ENCODE data around the gene DCP1B. TPM values are rescaled to one million over a fixed set of nuclear protein-coding genes. Genes with fewer than 3 reads are reported as not detected.

Gene DCP1B
- 17.0 TPM for polyA plus RNA-seq (2013, experiment 1 of 2)
- 16.5 TPM for polyA plus RNA-seq (2013, experiment 2 of 2)

DNA sequence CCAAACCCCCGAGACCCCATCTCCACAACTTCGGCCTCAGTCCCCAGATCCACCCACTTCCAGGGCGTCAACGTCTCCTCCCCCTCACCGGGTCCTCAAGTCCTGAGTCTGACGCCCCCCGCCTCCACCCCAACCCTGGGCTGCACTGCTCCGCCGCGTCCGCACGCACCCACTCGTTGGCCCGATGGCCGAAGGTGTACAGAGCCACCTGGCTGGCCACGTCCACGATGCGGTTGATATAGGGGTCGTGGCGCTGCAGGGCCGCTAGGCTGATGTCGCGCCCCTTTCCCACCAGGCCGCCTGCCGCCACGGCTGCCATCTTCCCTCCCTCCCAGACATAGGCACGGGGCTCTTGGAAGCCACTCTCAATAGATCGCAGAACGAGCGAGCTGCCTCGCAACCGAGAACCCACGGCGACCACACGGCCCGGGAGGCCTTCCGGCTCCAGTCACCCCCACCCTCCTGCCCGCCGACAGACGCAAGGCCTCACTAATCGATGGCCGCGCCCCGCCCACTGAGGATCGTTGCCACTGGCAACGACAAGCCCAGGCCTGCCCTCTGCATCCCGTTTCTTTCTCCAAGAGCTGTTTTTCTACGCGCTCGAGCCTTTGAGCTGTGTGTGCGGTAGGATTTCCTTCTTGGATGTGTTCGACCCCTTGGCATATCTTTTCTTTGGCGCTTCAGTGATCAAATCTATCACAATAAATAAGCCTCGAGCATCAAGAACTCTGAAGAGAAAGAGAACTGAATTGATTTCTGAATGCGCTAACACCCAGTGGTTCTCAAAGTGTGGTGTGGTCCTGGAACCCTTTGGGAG, at the start of gene DCP1B:
Gene DCP1B, minus strand, starts transcription at position 345 of the 817 bp plus-strand sequence. Its CDS starts 26 bp downstream, at position 319.
- H2BK120ac ChIP-seq (ENCODE audit: low read depth, low read length): no peak within 1 kb of the TSS
- DNase-seq: peak; percentile 99
- peak within 1 kb of the TSS; percentile 84 for H3K4me2 ChIP-seq (ENCODE audit: low read length)
- H3K18ac ChIP-seq (ENCODE audit: low read length): peak within 1 kb of the TSS; percentile 41
- H3K23ac ChIP-seq (ENCODE audit: low read length): peak within 1 kb of the TSS; percentile 69
- H3K9ac ChIP-seq (ENCODE audit: low read length): peak within 1 kb of the TSS; percentile 88
- H3K79me2 ChIP-seq (ENCODE audit: control insufficient read depth, insufficient read depth, low read length): peaks cover 1% of the 10 kb centered on the region
- H2BK15ac ChIP-seq (replicated peaks; ENCODE audit: low read depth): no peak within 1 kb of the TSS
- peak within 1 kb of the TSS; percentile 91 for H3K4me3 ChIP-seq (ENCODE audit: low read length)
- no CpG with 5 or more reads among the region's 55 CpGs for WGBS (ENCODE audit: extremely low coverage, insufficient coverage, low lambda C conversion rate)
- H3K79me1 ChIP-seq (ENCODE audit: low read length): peaks cover 1% of the 10 kb centered on the region
- peak within 1 kb of the TSS; percentile 83 for H2BK5ac ChIP-seq (ENCODE audit: low read length)
- no peak within 1 kb of the TSS for H2AK5ac ChIP-seq (ENCODE audit: low read length)
- peak within 1 kb of the TSS; percentile 99 for H3K56ac ChIP-seq (ENCODE audit: low read length)
- no peaks in the 10 kb centered on the region for H3K36me3 ChIP-seq (ENCODE audit: control insufficient read depth, insufficient read depth, low read length)
- peak within 1 kb of the TSS; percentile 5 for H4K5ac ChIP-seq (ENCODE audit: low read length)
- peak within 1 kb of the TSS; percentile 96 for H3K27ac ChIP-seq (ENCODE audit: low read depth, low read length)
- H3K4ac ChIP-seq (ENCODE audit: low read depth, low read length): peak within 1 kb of the TSS; percentile 64
- H4K8ac ChIP-seq (ENCODE audit: low read depth, low read length): peak within 1 kb of the TSS; percentile 76
- H3K27me3 ChIP-seq (ENCODE audit: insufficient read depth, low read length, poor library complexity): no peaks in the 10 kb centered on the region
- H3K4me1 ChIP-seq (ENCODE audit: control insufficient read depth, low read depth, low read length): peaks cover 2% of the 10 kb centered on the region

DNA sequence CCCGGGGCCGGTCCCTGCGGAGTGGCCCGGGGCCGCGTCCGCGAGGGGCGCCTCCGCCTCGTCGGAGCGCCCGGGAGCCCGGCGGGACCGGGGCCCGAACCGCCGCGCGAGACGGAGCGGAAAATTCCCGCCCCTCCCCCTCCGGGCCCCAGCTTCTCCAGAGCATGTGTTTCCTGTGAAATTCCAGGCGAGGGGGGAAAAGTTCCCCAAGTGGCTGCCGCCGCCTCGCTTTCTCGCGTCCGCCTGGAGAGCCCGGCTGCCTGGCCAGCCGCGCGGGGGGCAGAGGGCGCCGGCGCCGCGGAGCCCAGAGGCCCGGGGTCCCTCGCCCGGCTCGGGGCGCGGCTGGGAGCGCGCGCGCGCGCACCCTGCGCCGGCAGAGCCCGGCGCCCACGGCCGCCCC, 49.4 kb upstream of the DCP1B start:
- H3K56ac ChIP-seq (ENCODE audit: low read length): peak overlapping the region; percentile 78
- WGBS (ENCODE audit: extremely low coverage, insufficient coverage, low lambda C conversion rate): no CpG with 5 or more reads among the region's 60 CpGs
- H3K23ac ChIP-seq (ENCODE audit: low read length): no peak overlapping the region
- no peak overlapping the region for H2BK5ac ChIP-seq (ENCODE audit: low read length)
- H4K5ac ChIP-seq (ENCODE audit: low read length): no peak overlapping the region
- H4K8ac ChIP-seq (ENCODE audit: low read depth, low read length): no peak overlapping the region
- H3K4me3 ChIP-seq (ENCODE audit: low read length): peak overlapping the region; percentile 25
- H3K9ac ChIP-seq (ENCODE audit: low read length): peak overlapping the region; percentile 17
- H2BK120ac ChIP-seq (ENCODE audit: low read depth, low read length): no peak overlapping the region
- H3K36me3 ChIP-seq (ENCODE audit: control insufficient read depth, insufficient read depth, low read length): no peaks in the 10 kb centered on the region
- H3K4me1 ChIP-seq (ENCODE audit: control insufficient read depth, low read depth, low read length): no peaks in the 10 kb centered on the region
- H2AK5ac ChIP-seq (ENCODE audit: low read length): no peak overlapping the region
- no peak overlapping the region for H2BK15ac ChIP-seq (replicated peaks; ENCODE audit: low read depth)
- H3K27ac ChIP-seq (ENCODE audit: low read depth, low read length): no peak overlapping the region
- peak overlapping the region; percentile 95 for H3K4me2 ChIP-seq (ENCODE audit: low read length)
- DNase-seq: no peak
- no peaks in the 10 kb centered on the region for H3K79me2 ChIP-seq (ENCODE audit: control insufficient read depth, insufficient read depth, low read length)
- no peak overlapping the region for H3K4ac ChIP-seq (ENCODE audit: low read depth, low read length)
- peaks cover 12% of the 10 kb centered on the region for H3K27me3 ChIP-seq (ENCODE audit: insufficient read depth, low read length, poor library complexity)
- H3K18ac ChIP-seq (ENCODE audit: low read length): peak overlapping the region; percentile 54
- H3K79me1 ChIP-seq (ENCODE audit: low read length): no peaks in the 10 kb centered on the region

DNA sequence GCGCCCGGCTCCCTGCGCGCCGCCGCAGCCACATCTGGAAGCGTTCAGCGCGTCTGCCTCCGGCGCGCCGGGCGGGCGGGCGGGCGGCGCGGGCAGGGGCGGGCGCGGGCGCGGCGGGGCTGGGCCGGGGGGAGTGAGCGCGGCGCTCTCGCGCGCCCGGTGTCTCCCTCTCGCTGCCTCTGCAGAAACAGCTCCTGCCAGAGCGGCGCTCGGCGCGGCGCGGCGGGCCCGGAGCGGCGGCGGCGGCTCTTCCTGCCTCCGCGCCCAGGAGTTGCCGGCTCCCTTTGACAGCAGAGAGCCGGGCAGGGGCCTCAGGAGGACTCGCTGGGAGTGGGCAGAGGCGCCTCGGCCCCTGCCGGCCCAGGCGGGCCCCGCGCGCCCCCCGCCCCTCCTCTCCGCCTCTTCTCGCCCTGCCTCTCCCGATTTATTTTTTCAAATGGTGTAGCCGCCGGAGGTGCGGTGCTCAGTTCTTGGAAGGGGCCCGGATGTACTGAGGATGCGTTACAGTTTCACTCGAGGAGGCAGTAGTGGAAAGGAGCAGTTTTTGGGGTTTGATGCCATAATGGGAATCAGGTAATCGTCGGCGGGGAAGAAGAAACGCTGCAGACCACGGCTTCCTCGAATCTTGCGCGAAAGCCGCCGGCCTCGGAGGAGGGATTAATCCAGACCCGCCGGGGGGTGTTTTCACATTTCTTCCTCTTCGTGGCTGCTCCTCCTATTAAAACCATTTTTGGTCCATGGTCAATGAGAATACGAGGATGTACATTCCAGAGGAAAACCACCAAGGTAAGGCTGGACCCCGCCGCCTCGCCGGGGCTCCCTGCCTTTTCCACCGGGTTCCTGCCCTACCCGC, 48.8 kb upstream of the DCP1B start, which contains the start of gene CACNA1C:
Gene CACNA1C, plus strand, starts transcription at position 162 of the 853 bp plus-strand sequence. Its CDS starts 576 bp downstream, at position 738.
- Histone ChIP-seq H3K27me3 (ENCODE audit: insufficient read depth, low read length, poor library complexity) (peaks cover 12% of the 10 kb centered on the region), H3K27ac (ENCODE audit: low read depth, low read length) (no peak within 1 kb of the TSS)
- DNase-seq: peak; percentile 75

DNA sequence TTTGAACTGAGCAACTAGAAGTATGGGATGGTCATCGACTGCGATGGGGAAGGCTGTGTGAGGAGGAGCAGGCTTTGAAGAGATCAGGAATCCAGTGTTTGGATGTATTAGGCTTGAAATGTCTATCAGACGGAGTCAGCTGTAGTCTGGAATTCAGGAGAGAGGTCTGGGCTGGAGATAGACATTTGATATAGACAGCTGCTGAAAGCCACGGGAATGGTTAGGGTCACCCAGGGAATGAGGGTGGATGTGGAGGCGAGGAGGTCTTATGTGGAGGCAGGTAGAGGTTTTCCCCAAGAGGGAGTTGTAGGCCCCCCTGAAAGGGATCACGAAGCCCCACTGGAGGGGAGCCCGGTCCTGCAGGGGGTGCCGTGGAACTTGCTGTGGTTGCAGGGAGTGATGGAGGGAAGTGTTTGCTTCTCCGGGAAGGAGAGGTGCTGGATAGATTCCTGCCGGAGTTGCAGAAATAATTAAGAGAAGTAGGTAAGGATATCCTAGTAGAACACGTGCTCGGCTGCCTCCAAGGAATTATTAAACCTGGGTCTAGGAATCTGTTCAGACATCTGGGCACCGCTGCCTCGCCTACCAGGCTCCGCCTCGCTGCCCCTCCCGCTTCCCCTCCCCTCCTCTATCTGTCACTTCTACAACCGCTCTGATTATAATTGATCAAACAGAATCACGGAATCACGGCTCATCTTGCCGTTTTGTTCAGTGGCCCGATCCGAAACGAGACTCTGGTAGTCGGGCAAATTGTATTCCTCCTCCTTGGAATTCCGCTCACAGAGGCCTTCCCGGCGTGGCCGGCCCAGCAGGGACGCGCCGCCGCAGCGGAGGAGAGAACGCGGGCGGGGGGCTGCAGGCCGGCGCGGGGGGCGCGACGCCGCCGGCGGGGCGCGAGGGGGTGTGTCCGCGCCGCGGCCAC, 47.7 kb upstream of the DCP1B start:
- WGBS (ENCODE audit: extremely low coverage, insufficient coverage, low lambda C conversion rate): no CpG with 5 or more reads among the region's 52 CpGs
- no peak overlapping the region for H3K4ac ChIP-seq (ENCODE audit: low read depth, low read length)
- no peaks in the 10 kb centered on the region for H3K4me1 ChIP-seq (ENCODE audit: control insufficient read depth, low read depth, low read length)
- H3K4me3 ChIP-seq (ENCODE audit: low read length): peak overlapping the region; percentile 19
- H3K27me3 ChIP-seq (ENCODE audit: insufficient read depth, low read length, poor library complexity): peaks cover 12% of the 10 kb centered on the region
- H3K18ac ChIP-seq (ENCODE audit: low read length): no peak overlapping the region
- H3K56ac ChIP-seq (ENCODE audit: low read length): peak overlapping the region; percentile 22
- no peak overlapping the region for H3K23ac ChIP-seq (ENCODE audit: low read length)
- H4K8ac ChIP-seq (ENCODE audit: low read depth, low read length): no peak overlapping the region
- H3K36me3 ChIP-seq (ENCODE audit: control insufficient read depth, insufficient read depth, low read length): no peaks in the 10 kb centered on the region
- H4K5ac ChIP-seq (ENCODE audit: low read length): no peak overlapping the region
- no peak overlapping the region for H2BK15ac ChIP-seq (replicated peaks; ENCODE audit: low read depth)
- H2BK5ac ChIP-seq (ENCODE audit: low read length): no peak overlapping the region
- H2AK5ac ChIP-seq (ENCODE audit: low read length): no peak overlapping the region
- peak overlapping the region; percentile 37 for H3K9ac ChIP-seq (ENCODE audit: low read length)
- H2BK120ac ChIP-seq (ENCODE audit: low read depth, low read length): no peak overlapping the region
- no peaks in the 10 kb centered on the region for H3K79me1 ChIP-seq (ENCODE audit: low read length)
- H3K4me2 ChIP-seq (ENCODE audit: low read length): peak overlapping the region; percentile 58
- no peaks in the 10 kb centered on the region for H3K79me2 ChIP-seq (ENCODE audit: control insufficient read depth, insufficient read depth, low read length)
- DNase-seq: no peak
- H3K27ac ChIP-seq (ENCODE audit: low read depth, low read length): no peak overlapping the region

More for the DNA sequence above, 48.8 kb upstream of the DCP1B start, which contains the start of gene CACNA1C:
- Histone ChIP-seq H4K8ac (ENCODE audit: low read depth, low read length) (no peak within 1 kb of the TSS), H3K79me2 (ENCODE audit: control insufficient read depth, insufficient read depth, low read length) (no peaks in the 10 kb centered on the region), H2BK15ac (replicated peaks; ENCODE audit: low read depth) (no peak within 1 kb of the TSS), H3K4me1 (ENCODE audit: control insufficient read depth, low read depth, low read length) (no peaks in the 10 kb centered on the region), H3K4me2 (ENCODE audit: low read length) (peak within 1 kb of the TSS; percentile 95), H2BK120ac (ENCODE audit: low read depth, low read length) (no peak within 1 kb of the TSS), H3K4ac (ENCODE audit: low read depth, low read length) (no peak within 1 kb of the TSS), H2AK5ac (ENCODE audit: low read length) (no peak within 1 kb of the TSS), H3K56ac (ENCODE audit: low read length) (peak within 1 kb of the TSS; percentile 77), H3K9ac (ENCODE audit: low read length) (peak within 1 kb of the TSS; percentile 62), H3K79me1 (ENCODE audit: low read length) (no peaks in the 10 kb centered on the region), H3K4me3 (ENCODE audit: low read length) (peak within 1 kb of the TSS; percentile 44), H2BK5ac (ENCODE audit: low read length) (no peak within 1 kb of the TSS), H4K5ac (ENCODE audit: low read length) (no peak within 1 kb of the TSS), H3K23ac (ENCODE audit: low read length) (no peak within 1 kb of the TSS), H3K36me3 (ENCODE audit: control insufficient read depth, insufficient read depth, low read length) (no peaks in the 10 kb centered on the region), H3K18ac (ENCODE audit: low read length) (peak within 1 kb of the TSS; percentile 54)
- no CpG with 5 or more reads among the region's 90 CpGs for WGBS (ENCODE audit: extremely low coverage, insufficient coverage, low lambda C conversion rate)
